ENCODE measurements around the gene COPZ1. TPM values are rescaled to one million over a fixed set of nuclear protein-coding genes. Genes with fewer than 3 reads are reported as not detected.
A peak's percentile ranks its signal among the peaks of the same experiment; 100 is the strongest.

Gene COPZ1
- total and polyA plus RNA-seq, 9 of the 15 experiments (the other 6 are each of a cell fraction or from before 2014, with no cell fraction given), result 137 to 487 (median 233) TPM

DNA sequence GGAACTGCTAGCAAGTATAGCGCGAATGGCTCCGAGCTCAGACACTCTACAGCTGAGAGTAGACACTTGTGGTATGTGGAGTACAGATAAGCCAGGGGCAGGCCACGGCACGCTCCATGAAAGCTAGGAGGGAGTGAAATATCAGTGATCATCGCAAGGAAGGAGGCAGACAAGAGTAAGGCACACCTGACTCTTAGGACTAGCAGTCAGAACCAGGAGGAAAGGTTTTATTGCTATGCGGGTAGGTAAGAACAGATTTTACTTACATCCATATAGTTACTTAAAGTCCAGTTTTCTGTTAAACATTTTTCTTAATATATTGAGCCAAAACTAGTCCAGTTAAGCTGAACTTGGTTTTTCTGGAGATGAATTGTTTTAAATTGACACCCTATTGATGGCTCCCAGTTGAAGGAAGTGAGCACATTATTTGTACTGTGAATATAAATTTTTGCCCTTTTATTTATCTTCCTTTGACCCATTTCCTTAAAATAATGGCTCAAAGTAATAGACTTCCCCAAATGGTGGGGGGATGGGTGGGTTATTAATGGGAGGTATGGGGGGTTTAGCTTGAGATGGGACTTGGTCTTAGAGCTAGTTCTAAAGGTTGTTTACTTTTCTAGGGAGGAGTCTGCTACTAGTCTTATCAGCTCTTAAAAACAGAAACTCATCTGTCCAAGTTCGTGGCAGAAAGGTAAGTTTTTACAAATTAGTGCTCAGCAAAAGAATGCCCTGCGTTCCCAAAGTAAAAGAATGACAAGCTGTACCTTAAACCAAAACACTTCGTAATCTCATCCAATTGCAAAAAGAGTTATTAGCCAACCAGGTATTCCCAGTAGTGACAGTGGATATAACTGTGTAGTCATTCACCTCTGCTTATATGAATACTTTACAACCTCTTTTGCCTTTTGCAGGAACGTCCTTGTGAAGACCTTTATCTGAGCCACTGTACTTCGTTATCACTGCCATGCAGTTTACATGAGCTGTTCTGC is 38.6 kb upstream of the COPZ1 start (continued):
- TF ChIP-seq HNRNPH1 (optimal IDR thresholded peaks at IDR 0.05; ENCODE audit: low read depth, low read length), result no peak
- TF ChIP-seq PHTF2 (CRISPR knock-in tag; IDR thresholded peaks at IDR 0.05), result no peak
- TF ChIP-seq, protein P1, sequence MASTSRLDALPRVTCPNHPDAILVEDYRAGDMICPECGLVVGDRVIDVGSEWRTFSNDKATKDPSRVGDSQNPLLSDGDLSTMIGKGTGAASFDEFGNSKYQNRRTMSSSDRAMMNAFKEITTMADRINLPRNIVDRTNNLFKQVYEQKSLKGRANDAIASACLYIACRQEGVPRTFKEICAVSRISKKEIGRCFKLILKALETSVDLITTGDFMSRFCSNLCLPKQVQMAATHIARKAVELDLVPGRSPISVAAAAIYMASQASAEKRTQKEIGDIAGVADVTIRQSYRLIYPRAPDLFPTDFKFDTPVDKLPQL (IDR thresholded peaks at IDR 0.05; ENCODE audit: extremely low read depth, insufficient read length), result no peak
- TF ChIP-seq, protein P2, sequence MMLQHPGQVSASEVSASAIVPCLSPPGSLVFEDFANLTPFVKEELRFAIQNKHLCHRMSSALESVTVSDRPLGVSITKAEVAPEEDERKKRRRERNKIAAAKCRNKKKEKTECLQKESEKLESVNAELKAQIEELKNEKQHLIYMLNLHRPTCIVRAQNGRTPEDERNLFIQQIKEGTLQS (IDR thresholded peaks at IDR 0.05), result no peak
- TF ChIP-seq, protein P2 (CRISPR knock-in tag; conservative IDR thresholded peaks at IDR 0.05), result no peak
- TF ChIP-seq SMAD3 (CRISPR knock-in tag; conservative IDR thresholded peaks at IDR 0.05), result no peak; the same call in 1 of the 2 replicates
- TF ChIP-seq CBX8 (IDR thresholded peaks at IDR 0.05; ENCODE audit: borderline replicate concordance, extremely low read depth, low read depth, low read length, poor library complexity, severe bottlenecking), result no peak
- TF ChIP-seq ZNF507 (tag; conservative IDR thresholded peaks at IDR 0.05), result no peak
- TF ChIP-seq BDP1 (IDR thresholded peaks at IDR 0.05; ENCODE audit: insufficient read depth, insufficient read length), result no peak
- TF ChIP-seq, protein P3, sequence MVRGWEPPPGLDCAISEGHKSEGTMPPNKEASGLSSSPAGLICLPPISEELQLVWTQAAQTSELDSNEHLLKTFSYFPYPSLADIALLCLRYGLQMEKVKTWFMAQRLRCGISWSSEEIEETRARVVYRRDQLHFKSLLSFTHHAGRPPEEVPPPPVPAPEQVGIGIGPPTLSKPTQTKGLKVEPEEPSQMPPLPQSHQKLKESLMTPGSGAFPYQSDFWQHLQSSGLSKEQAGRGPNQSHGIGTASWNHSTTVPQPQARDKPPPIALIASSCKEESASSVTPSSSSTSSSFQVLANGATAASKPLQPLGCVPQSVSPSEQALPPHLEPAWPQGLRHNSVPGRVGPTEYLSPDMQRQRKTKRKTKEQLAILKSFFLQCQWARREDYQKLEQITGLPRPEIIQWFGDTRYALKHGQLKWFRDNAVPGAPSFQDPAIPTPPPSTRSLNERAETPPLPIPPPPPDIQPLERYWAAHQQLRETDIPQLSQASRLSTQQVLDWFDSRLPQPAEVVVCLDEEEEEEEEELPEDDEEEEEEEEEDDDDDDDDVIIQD (CRISPR knock-in tag; IDR thresholded peaks at IDR 0.05), result no peak
- TF ChIP-seq, protein P4, sequence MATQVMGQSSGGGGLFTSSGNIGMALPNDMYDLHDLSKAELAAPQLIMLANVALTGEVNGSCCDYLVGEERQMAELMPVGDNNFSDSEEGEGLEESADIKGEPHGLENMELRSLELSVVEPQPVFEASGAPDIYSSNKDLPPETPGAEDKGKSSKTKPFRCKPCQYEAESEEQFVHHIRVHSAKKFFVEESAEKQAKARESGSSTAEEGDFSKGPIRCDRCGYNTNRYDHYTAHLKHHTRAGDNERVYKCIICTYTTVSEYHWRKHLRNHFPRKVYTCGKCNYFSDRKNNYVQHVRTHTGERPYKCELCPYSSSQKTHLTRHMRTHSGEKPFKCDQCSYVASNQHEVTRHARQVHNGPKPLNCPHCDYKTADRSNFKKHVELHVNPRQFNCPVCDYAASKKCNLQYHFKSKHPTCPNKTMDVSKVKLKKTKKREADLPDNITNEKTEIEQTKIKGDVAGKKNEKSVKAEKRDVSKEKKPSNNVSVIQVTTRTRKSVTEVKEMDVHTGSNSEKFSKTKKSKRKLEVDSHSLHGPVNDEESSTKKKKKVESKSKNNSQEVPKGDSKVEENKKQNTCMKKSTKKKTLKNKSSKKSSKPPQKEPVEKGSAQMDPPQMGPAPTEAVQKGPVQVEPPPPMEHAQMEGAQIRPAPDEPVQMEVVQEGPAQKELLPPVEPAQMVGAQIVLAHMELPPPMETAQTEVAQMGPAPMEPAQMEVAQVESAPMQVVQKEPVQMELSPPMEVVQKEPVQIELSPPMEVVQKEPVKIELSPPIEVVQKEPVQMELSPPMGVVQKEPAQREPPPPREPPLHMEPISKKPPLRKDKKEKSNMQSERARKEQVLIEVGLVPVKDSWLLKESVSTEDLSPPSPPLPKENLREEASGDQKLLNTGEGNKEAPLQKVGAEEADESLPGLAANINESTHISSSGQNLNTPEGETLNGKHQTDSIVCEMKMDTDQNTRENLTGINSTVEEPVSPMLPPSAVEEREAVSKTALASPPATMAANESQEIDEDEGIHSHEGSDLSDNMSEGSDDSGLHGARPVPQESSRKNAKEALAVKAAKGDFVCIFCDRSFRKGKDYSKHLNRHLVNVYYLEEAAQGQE (IDR thresholded peaks at IDR 0.05; ENCODE audit: borderline replicate concordance), result no peak
- TF ChIP-seq, protein P4 (CRISPR knock-in tag; IDR thresholded peaks at IDR 0.05; ENCODE audit: low read depth), result peak; percentile 52; the same call in 1 of the 2 replicates
- TF ChIP-seq, protein P5, sequence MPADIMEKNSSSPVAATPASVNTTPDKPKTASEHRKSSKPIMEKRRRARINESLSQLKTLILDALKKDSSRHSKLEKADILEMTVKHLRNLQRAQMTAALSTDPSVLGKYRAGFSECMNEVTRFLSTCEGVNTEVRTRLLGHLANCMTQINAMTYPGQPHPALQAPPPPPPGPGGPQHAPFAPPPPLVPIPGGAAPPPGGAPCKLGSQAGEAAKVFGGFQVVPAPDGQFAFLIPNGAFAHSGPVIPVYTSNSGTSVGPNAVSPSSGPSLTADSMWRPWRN (IDR thresholded peaks at IDR 0.05; ENCODE audit: low read depth), result peak; percentile 94
